HepG2 (cell line): Measurements from ENCODE around the gene NFATC2. TPM values are rescaled to one million over a fixed set of nuclear protein-coding genes. Genes with fewer than 3 reads are reported as not detected.
A peak's percentile ranks its signal among the peaks of the same experiment; 100 is the strongest.

ENCODE experiments used
- BRD4 ChIP-seq: sonication (generic); formaldehyde crosslinking; IDR thresholded peaks from 2 replicates; pipeline ENCODE4 v1.4.0; 2020; ENCODE audit warnings: missing genetic modification reagents
- E2F2 ChIP-seq: sonication (generic); formaldehyde crosslinking; IDR thresholded peaks from 2 replicates; pipeline ENCODE4 v1.4.0; 2020; ENCODE audit warnings: missing genetic modification reagents, borderline replicate concordance
- E2F5 ChIP-seq: sonication (generic); formaldehyde crosslinking; conservative IDR thresholded peaks from 2 replicates; pipeline ENCODE4 v1.4.0; 2020; ENCODE audit warnings: missing genetic modification reagents
- GABPA ChIP-seq, 2 experiments: IDR thresholded peaks; 2 replicates each; pipeline ENCODE4 v1.6.1; 2011 to 2016; ENCODE audit warnings: low read depth in 2 of 2, low read length in 1 of 2, missing biosample characterization in 1 of 2, missing genetic modification characterization in 1 of 2
- HCFC1 ChIP-seq: fragments of 150-350 bp; IDR thresholded peaks from 2 replicates; pipeline ENCODE4 v1.6.1; 2014; ENCODE audit warnings: low read depth, low read length
- MAZ ChIP-seq, 2 experiments: sonication (generic) in 1 of 2; formaldehyde crosslinking in 1 of 2; IDR thresholded peaks; 2 replicates each; pipeline versions ENCODE4 v1.5.0 to v1.6.1; 2012 to 2020; ENCODE audit warnings: low read depth in 2 of 2, mild to moderate bottlenecking in 2 of 2, borderline replicate concordance in 1 of 2, improper control_type of control experiment in 1 of 2, low read length in 1 of 2, missing genetic modification reagents in 1 of 2, moderate library complexity in 1 of 2
- RELA ChIP-seq: sonication (generic); formaldehyde crosslinking; IDR thresholded peaks from 2 replicates; pipeline ENCODE4 v1.4.0; 2020; ENCODE audit warnings: missing genetic modification reagents
- SIX1 ChIP-seq: sonication (generic); formaldehyde crosslinking; IDR thresholded peaks from 2 replicates; pipeline ENCODE4 v1.4.0; 2020; ENCODE audit warnings: missing genetic modification reagents, borderline replicate concordance
- SPEN ChIP-seq: sonication (generic); formaldehyde crosslinking; IDR thresholded peaks from 2 replicates; pipeline ENCODE4 v1.5.1; 2020; ENCODE audit warnings: low read depth, mild to moderate bottlenecking, missing genetic modification reagents
- USF2 ChIP-seq, 2 experiments: sonication (generic) in 1 of 2; formaldehyde crosslinking in 1 of 2; IDR thresholded peaks; 2 replicates each; pipeline versions ENCODE4 v1.5.1 to v1.6.1; 2011 to 2020; ENCODE audit warnings: borderline replicate concordance in 1 of 2, low read depth in 1 of 2, low read length in 1 of 2, mild to moderate bottlenecking in 1 of 2, missing genetic modification reagents in 1 of 2, moderate library complexity in 1 of 2
- ZBTB33 ChIP-seq: sonication (generic); formaldehyde crosslinking; IDR thresholded peaks from 2 replicates; pipeline ENCODE4 v1.4.0; 2020; ENCODE audit warnings: missing genetic modification reagents
- ZFAT ChIP-seq: sonication (generic); formaldehyde crosslinking; conservative IDR thresholded peaks from 2 replicates; pipeline ENCODE4 v1.8.1; 2023; ENCODE audit warnings: missing genetic modification reagents, inconsistent platforms
- ZFP41 ChIP-seq: sonication (generic); formaldehyde crosslinking; IDR thresholded peaks from 2 replicates; pipeline ENCODE4 v1.4.0; 2020; ENCODE audit warnings: mild to moderate bottlenecking, missing genetic modification reagents, borderline replicate concordance
- ZNF101 ChIP-seq: sonication (generic); formaldehyde crosslinking; IDR thresholded peaks from 2 replicates; pipeline ENCODE4 v1.4.0; 2020; ENCODE audit warnings: mild to moderate bottlenecking, low read depth, missing genetic modification reagents, borderline replicate concordance
- ZNF230 ChIP-seq: sonication (generic); formaldehyde crosslinking; IDR thresholded peaks from 2 replicates; pipeline ENCODE4 v1.4.0; 2020; ENCODE audit warnings: mild to moderate bottlenecking, missing genetic modification reagents
- ZNF337 ChIP-seq: sonication (generic); formaldehyde crosslinking; IDR thresholded peaks from 2 replicates; pipeline ENCODE4 v1.5.1; 2020; ENCODE audit warnings: missing genetic modification reagents, low read depth, mild to moderate bottlenecking, borderline replicate concordance
- ZNF350 ChIP-seq: sonication (generic); formaldehyde crosslinking; IDR thresholded peaks from 2 replicates; pipeline ENCODE4 v1.4.0; 2020; ENCODE audit warnings: mild to moderate bottlenecking, low read depth, missing genetic modification reagents, borderline replicate concordance
- ZNF577 ChIP-seq: sonication (generic); formaldehyde crosslinking; IDR thresholded peaks from 2 replicates; pipeline ENCODE4 v1.4.0; 2020; ENCODE audit warnings: mild to moderate bottlenecking, low read depth, missing genetic modification reagents, borderline replicate concordance
- ZNF772 ChIP-seq: sonication (generic); formaldehyde crosslinking; IDR thresholded peaks from 2 replicates; pipeline ENCODE4 v1.5.0; 2020; ENCODE audit warnings: mild to moderate bottlenecking, missing genetic modification reagents
- polyA plus RNA-seq, 8 experiments: library from polyadenylated mRNA; depleted of rRNA in 3 of 8; stranded (reverse) in 7 of 8; unstranded in 1 of 8; fragments of >200 nt; fragmentation: Illumina TruSeq in 4 of 8; extraction: Trizol in 4 of 8; gene quantifications; 2 replicates each; pipeline versions ENCODE4 v1.2.1 to v1.2.3, GENCODE V29; 2011 to 2016; ENCODE audit warnings: low read depth in 4 of 8, missing spikeins in 1 of 8, mixed read lengths in 1 of 8; ENCODE audit not compliant: insufficient read depth in 1 of 8
- total RNA-seq, 5 experiments: library from RNA; depleted of rRNA; stranded (reverse); fragments of >200 nt; fragmentation: Illumina TruSeq; extraction: Trizol; gene quantifications; 2 replicates each; pipeline ENCODE4 v1.2.3, GENCODE V29; 2016; ENCODE audit warnings: low read depth in 1 of 5
- TF ChIP-seq, protein P1 (sequence below): sonication (generic); formaldehyde crosslinking; IDR thresholded peaks from 2 replicates; pipeline ENCODE4 v1.4.0; 2020; ENCODE audit warnings: missing genetic modification reagents

NFATC2 gene
- total and polyA plus RNA-seq, 2 of the 13 experiments (the other 11 are each of a cell fraction or from before 2014, with no cell fraction given) = 1.9 to 3.3 TPM

GRCh38 chr20:51542571-51543421 lies at the start of gene NFATC2 (continued):
- TF ChIP-seq ZBTB33 (CRISPR knock-in tag) = no peak
- no peak for TF ChIP-seq ZNF772
- TF ChIP-seq RELA (CRISPR knock-in tag) = no peak
- TF ChIP-seq GABPA (IDR thresholded peaks at IDR 0.05; ENCODE audit: low read depth, low read length) = no peak
- no peak for TF ChIP-seq GABPA (CRISPR knock-in tag; IDR thresholded peaks at IDR 0.05; ENCODE audit: low read depth)
- no peak for TF ChIP-seq ZNF230 (CRISPR knock-in tag)
- no peak; the same call in 1 of the 2 replicates for TF ChIP-seq BRD4 (CRISPR knock-in tag)
- TF ChIP-seq, protein P1, sequence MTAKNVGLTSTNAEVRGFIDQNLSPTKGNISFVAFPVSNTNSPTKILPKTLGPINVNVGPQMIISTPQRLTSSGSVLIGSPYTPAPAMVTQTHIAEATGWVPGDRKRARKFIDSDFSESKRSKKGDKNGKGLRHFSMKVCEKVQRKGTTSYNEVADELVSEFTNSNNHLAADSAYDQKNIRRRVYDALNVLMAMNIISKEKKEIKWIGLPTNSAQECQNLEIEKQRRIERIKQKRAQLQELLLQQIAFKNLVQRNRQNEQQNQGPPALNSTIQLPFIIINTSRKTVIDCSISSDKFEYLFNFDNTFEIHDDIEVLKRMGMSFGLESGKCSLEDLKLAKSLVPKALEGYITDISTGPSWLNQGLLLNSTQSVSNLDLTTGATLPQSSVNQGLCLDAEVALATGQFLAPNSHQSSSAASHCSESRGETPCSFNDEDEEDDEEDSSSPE = no peak
- no peak for TF ChIP-seq HCFC1
- TF ChIP-seq MAZ (IDR thresholded peaks at IDR 0.05; ENCODE audit: borderline replicate concordance, low read depth, low read length) = 0 out of 2 replicates have a peak, but pooled peaks have one; percentile 33
- TF ChIP-seq MAZ (CRISPR knock-in tag; IDR thresholded peaks at IDR 0.05; ENCODE audit: low read depth) = peak; percentile 73
- no peak for TF ChIP-seq ZFP41 (CRISPR knock-in tag)
- no peak for TF ChIP-seq USF2 (IDR thresholded peaks at IDR 0.05; ENCODE audit: low read depth, low read length)
- TF ChIP-seq USF2 (CRISPR knock-in tag; IDR thresholded peaks at IDR 0.05; ENCODE audit: borderline replicate concordance) = no peak
- no peak for TF ChIP-seq SPEN (CRISPR knock-in tag)
- TF ChIP-seq SIX1 (CRISPR knock-in tag) = no peak
- TF ChIP-seq E2F5 (CRISPR knock-in tag) = no peak
- no peak for TF ChIP-seq ZNF337 (CRISPR knock-in tag)
- TF ChIP-seq ZFAT (CRISPR knock-in tag) = no peak
- no peak for TF ChIP-seq ZNF577 (CRISPR knock-in tag)
- peak; percentile 66; the same call in 1 of the 2 replicates for TF ChIP-seq ZNF350 (CRISPR knock-in tag)
- no peak for TF ChIP-seq ZNF101 (CRISPR knock-in tag)
- TF ChIP-seq E2F2 (CRISPR knock-in tag) = no peak
